ENCODE measurements around the gene FCN1. TPM values are rescaled to one million over a fixed set of nuclear protein-coding genes. Genes with fewer than 3 reads are reported as not detected.

Gene FCN1
- total RNA-seq, 1 experiment from 2014 or later = not detected

DNA sequence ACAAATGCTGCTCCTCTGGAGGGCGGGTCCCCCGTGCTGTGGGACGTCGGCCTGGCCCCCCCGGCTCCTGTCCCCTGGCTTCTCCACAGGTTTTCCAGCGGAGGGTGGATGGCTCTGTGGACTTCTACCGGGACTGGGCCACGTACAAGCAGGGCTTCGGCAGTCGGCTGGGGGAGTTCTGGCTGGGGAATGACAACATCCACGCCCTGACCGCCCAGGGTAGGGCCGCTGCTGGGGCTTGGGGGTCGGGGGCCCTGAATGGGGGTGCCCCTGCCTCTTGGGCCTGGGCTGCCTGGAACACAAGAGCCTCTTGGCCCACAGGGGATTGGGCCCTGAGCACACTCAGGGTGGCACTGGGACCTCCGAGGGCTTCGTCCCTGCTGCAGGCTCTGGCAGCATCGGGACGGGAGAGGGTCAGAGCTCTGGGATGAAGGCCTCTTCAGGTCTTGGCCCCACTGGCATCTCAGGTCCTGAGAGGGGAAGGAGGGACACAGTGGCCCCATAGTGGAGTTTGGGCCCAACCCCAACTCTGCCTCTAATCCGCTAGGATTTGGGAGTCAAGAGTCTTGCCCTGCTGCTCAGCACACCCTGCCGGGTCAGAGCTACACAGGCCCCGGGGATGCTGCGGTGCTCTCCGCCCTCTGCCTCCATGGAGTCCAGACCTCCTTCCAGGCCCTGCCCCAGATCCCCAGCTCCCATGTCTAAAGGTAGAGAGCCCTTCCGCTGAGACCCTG, 31.9 kb downstream of the FCN1 start:
- H3K4me3 ChIP-seq (ENCODE audit: low read length) = no peak overlapping the region
- TF ChIP-seq EZH2 (IDR thresholded peaks at IDR 0.05; ENCODE audit: low read length, unreplicated experiment) (no peak), EZH2phosphoT487 (IDR thresholded peaks at IDR 0.05; ENCODE audit: borderline replicate concordance, low read length) (no peak), CTCF (conservative IDR thresholded peaks at IDR 0.05; ENCODE audit: low read depth, low read length) (no peak)
- no peaks in the 10 kb centered on the region for H3K9me3 ChIP-seq (ENCODE audit: low read length)
- H3K36me3 ChIP-seq (ENCODE audit: low read depth, low read length) = no peaks in the 10 kb centered on the region
- H3K9ac ChIP-seq (ENCODE audit: low read length) = no peak overlapping the region
- H4K20me1 ChIP-seq (ENCODE audit: low read length) = no peaks in the 10 kb centered on the region
- intact Hi-C loops (cut with micrococcal nuclease) = no loop called here
- no peaks in the 10 kb centered on the region for H3K9me2 ChIP-seq (replicated peaks; ENCODE audit: low read length)
- POLR2A ChIA-PET (ENCODE audit: unreplicated experiment) = no interaction called here
- no TSS peak for BruUV-seq (replicated peaks)
- 0 out of 2 replicates have a peak, but pooled peaks cover 9% of the 10 kb centered on the region for H3K27me3 ChIP-seq (ENCODE audit: low read length)
- ATAC-seq (no peak), DNase-seq (no peak)
- no peak overlapping the region for H3K27ac ChIP-seq (ENCODE audit: low read length)
- no peaks in the 10 kb centered on the region for H3K4me1 ChIP-seq (ENCODE audit: insufficient read depth, low read length)
- no peaks in the 10 kb centered on the region for H3F3A ChIP-seq (ENCODE audit: low read length, unreplicated experiment)
- H3K4me2 ChIP-seq (ENCODE audit: low read length) = no peak overlapping the region
- H3K79me2 ChIP-seq (ENCODE audit: low read length) = no peaks in the 10 kb centered on the region
- H2AFZ ChIP-seq (ENCODE audit: low read length) = no peak overlapping the region
- CTCF ChIA-PET = no interaction called here

GRCh38 chr9:134885001-134885678, 32.6 kb downstream of the FCN1 start:
- Histone ChIP-seq H3F3A (ENCODE audit: low read length, unreplicated experiment) (no peaks in the 10 kb centered on the region), H4K20me1 (ENCODE audit: low read length) (no peaks in the 10 kb centered on the region), H3K4me1 (ENCODE audit: insufficient read depth, low read length) (no peaks in the 10 kb centered on the region), H3K36me3 (ENCODE audit: low read depth, low read length) (no peaks in the 10 kb centered on the region), H3K9ac (ENCODE audit: low read length) (no peak overlapping the region), H3K4me3 (ENCODE audit: low read length) (no peak overlapping the region), H3K9me3 (ENCODE audit: low read length) (no peaks in the 10 kb centered on the region), H2AFZ (ENCODE audit: low read length) (no peak overlapping the region), H3K27me3 (ENCODE audit: low read length) (0 out of 2 replicates have a peak, but pooled peaks cover 9% of the 10 kb centered on the region), H3K4me2 (ENCODE audit: low read length) (no peak overlapping the region), H3K79me2 (ENCODE audit: low read length) (no peaks in the 10 kb centered on the region), H3K27ac (ENCODE audit: low read length) (no peak overlapping the region), H3K9me2 (replicated peaks; ENCODE audit: low read length) (no peaks in the 10 kb centered on the region)
- ChIA-PET POLR2A (ENCODE audit: unreplicated experiment) (no interaction called here), CTCF (no interaction called here)
- DNase-seq = no peak
- ATAC-seq = no peak
- no peak for TF ChIP-seq EZH2 (IDR thresholded peaks at IDR 0.05; ENCODE audit: low read length, unreplicated experiment)
- TF ChIP-seq EZH2phosphoT487 (IDR thresholded peaks at IDR 0.05; ENCODE audit: borderline replicate concordance, low read length) = no peak
- no peak for TF ChIP-seq CTCF (conservative IDR thresholded peaks at IDR 0.05; ENCODE audit: low read depth, low read length)
- intact Hi-C loops (cut with micrococcal nuclease) = no loop called here
- BruUV-seq (replicated peaks) = no TSS peak

DNA sequence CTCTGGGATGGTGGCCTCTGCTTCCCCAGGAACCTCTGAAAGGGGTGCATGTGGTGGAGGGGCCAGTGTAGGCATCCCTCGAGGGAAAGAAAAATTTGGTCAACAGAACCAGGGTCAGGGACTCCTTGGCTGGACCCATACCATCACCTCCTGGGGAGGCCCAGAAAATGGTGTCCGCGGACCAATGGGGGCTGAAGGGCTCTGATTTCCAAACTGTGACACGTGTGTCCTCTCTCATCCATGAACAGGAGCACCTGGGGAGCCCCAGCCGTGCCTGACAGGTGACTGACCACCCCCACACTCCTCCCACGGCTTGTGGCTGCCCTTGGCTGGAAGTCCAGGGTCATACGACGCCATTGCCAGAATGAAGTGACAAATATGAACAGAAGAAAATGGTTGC, 33.2 kb downstream of the FCN1 start:
- H4K20me1 ChIP-seq (ENCODE audit: low read length) = no peaks in the 10 kb centered on the region
- no peaks in the 10 kb centered on the region for H3K9me2 ChIP-seq (replicated peaks; ENCODE audit: low read length)
- no peaks in the 10 kb centered on the region for H3K4me1 ChIP-seq (ENCODE audit: insufficient read depth, low read length)
- no TSS peak for BruUV-seq (replicated peaks)
- no peak overlapping the region for H3K27ac ChIP-seq (ENCODE audit: low read length)
- intact Hi-C loops (cut with micrococcal nuclease) = no loop called here
- no peak for ATAC-seq
- ChIA-PET CTCF (no interaction called here), POLR2A (ENCODE audit: unreplicated experiment) (no interaction called here)
- H2AFZ ChIP-seq (ENCODE audit: low read length) = no peak overlapping the region
- TF ChIP-seq EZH2phosphoT487 (IDR thresholded peaks at IDR 0.05; ENCODE audit: borderline replicate concordance, low read length) (no peak), CTCF (conservative IDR thresholded peaks at IDR 0.05; ENCODE audit: low read depth, low read length) (no peak), EZH2 (IDR thresholded peaks at IDR 0.05; ENCODE audit: low read length, unreplicated experiment) (no peak)
- H3K9ac ChIP-seq (ENCODE audit: low read length) = no peak overlapping the region
- no peaks in the 10 kb centered on the region for H3K36me3 ChIP-seq (ENCODE audit: low read depth, low read length)
- H3K79me2 ChIP-seq (ENCODE audit: low read length) = no peaks in the 10 kb centered on the region
- 0 out of 2 replicates have a peak, but pooled peaks cover 9% of the 10 kb centered on the region for H3K27me3 ChIP-seq (ENCODE audit: low read length)
- no peak overlapping the region for H3K4me3 ChIP-seq (ENCODE audit: low read length)
- H3K4me2 ChIP-seq (ENCODE audit: low read length) = no peak overlapping the region
- no peaks in the 10 kb centered on the region for H3K9me3 ChIP-seq (ENCODE audit: low read length)
- no peaks in the 10 kb centered on the region for H3F3A ChIP-seq (ENCODE audit: low read length, unreplicated experiment)
- DNase-seq = no peak
